GM20431 (cell line): ENCODE results near the gene MAP3K9.

Experiments used
- in situ Hi-C: fragments of 300-500 bp; cut with MseI, MboI; formaldehyde crosslinking; loops from one replicate; pipeline ENCODE4 v1.15.0; 2020; ENCODE audit warnings: low sequenced_read_pairs; ENCODE audit not compliant: unreplicated experiment

Gene MAP3K9

DNA sequence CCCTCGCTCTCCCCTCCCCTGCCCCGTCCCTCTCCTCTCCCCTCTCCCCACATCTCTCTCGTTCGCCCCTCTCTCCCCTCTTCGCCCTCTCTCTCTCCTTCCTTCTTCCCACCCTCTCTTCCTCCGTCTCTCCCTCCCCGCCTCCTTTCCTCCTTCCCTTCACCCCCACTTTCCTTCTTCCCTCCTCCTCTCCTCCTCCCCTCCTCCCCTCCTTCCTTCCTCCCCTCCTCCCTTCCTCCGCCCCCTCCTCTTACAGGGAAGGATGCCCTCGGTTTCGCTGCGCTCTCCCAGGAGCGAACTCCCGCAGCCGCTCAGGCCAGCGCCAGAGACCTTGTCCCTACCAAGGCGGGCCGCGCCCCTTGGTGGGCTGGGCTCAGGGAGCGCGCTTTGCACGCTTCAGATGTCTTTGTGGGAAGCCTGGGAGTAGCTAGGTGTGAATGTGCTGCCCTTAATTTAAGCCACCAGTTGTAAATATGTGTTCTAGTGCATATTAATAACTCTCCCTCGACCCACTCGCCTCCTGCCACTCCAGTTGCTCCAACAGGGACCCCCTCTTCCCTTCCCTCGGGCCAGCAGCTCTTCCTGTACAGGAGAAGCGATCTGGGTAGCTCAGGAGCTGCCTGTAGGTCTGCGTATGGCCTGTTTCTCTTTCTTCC, 13.3 kb upstream of the MAP3K9 start:
- in situ Hi-C loops = loop anchor here (25.0 kb wide), 2 partner anchors 140 to 210 kb away; partner anchors contain the start of gene MED6

DNA sequence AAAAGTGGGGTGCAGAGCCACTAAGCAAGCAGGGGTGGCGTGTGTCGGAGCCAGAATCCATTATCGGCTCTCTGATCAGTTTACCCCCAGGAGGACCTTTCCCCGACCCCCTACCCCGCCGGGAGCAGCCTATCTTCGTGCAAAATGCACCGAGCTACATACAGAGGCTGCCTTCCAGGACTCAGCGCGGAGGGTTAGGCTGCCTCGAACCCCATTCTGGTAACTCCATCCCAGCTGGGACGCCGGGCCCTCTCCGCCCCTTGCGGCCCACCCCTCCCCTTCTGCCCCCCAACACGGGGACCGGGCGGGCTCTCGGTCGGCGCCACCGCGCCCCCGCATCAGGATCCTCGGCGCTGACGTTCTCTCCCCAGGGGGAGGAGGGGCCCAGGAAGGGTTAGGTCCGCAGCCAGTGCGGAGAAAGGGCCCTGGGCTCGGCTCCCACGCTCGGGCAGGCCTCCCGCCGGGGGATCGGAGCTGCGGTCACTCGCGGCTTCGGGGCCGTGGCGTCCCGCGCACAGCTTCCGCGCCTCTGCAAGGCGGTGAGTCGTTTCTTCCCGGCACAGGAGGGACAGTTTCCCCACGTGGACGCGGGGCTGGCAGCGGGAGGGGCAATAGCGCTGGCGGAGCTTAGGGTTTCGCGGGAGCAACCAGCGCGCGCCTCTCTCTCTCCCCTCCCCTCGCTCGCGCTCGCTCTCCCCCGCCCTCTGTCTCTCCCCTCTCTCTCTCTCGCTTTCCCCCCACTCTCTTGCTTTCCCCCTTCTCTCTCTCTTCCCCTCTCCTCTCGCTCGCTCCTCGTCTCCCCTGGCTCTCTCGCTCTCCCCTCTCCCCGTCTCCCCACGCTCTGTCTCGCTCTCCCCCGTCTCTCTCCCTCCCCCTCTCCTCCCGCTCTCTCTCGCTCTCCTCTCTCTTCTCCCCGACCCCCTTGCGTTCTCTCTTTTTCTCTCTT, 12.5 kb upstream of the MAP3K9 start:
- in situ Hi-C loops = loop anchor here (25.0 kb wide), 2 partner anchors 140 to 210 kb away; partner anchors contain the start of gene MED6

DNA sequence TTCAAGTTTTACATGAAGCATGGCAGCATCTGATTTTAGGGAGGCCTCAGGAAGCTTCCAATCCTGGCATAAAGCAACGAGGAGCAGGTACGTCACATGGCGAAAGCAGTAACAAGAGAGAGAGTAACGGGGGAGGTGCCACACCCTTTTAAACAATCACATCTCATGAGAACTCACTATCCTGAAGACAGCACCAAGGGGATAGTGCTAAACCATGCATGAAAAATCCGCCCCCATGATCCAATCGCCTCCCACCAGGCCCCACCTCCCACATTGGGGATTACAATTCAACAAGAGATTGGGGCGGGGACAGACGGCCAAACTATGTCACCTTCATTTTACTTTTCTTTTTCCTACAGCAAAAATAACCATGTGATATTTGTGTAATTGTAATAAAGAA, 7.2 kb upstream of the MAP3K9 start:
- in situ Hi-C loops = loop anchor here (25.0 kb wide), 2 partner anchors 146 to 204 kb away; partner anchors contain the start of gene MED6

DNA sequence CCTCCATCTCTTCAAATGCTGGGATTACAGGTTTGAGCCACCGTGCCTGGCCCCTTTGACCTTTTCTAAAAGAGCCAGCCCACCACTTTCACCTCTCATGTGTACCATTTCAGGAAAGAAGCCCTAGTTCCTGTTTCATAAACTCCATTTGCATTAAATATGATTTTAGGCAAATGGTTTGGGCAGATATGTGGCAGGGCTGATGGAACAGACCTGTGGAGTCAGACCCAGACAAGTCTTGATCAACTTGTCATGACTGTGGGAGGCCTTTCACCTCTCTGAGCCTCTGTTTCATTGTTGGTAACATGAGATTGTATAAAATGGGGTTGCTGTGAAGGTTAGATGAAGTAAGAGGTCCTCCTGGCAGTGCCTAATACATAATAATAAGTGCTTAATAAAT, 5.2 kb upstream of the MAP3K9 start:
- in situ Hi-C loops = loop anchor here (25.0 kb wide), 2 partner anchors 148 to 202 kb away; partner anchors contain the start of gene MED6

DNA sequence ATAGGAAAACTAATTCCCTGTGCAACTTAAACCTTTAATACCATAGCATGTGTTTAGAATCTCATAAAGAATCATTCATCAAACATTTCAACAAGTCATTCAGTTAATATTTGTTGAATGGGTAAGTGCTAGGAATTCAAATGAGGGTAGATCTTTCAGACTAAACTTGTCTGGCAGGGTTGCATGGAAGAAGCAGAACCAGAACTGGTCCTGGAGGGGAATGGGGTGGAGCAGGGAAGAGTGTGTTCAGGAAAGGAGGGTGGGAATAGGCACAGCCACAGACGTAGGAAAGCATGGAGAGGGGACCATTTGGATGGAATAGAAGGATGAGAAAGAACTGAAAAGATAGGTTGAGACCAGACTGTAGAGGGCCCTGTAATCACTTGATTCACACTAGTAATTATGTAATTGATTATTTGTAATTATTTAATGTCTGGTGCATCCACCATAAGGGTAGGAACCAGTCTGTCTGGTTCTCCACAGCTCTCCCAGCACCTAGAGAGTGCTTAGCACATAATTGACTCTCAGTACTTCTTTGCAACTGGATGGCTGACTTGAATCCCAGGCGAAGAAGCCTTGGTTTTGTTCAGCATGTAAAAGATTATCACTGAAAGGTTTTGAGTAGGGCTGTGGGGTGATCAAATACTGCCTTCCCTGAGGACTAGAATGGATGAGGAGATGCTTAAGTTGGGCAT, 3.0 kb upstream of the MAP3K9 start:
- in situ Hi-C loops = loop anchor here (25.0 kb wide), 2 partner anchors 150 to 200 kb away; partner anchors contain the start of gene MED6

DNA sequence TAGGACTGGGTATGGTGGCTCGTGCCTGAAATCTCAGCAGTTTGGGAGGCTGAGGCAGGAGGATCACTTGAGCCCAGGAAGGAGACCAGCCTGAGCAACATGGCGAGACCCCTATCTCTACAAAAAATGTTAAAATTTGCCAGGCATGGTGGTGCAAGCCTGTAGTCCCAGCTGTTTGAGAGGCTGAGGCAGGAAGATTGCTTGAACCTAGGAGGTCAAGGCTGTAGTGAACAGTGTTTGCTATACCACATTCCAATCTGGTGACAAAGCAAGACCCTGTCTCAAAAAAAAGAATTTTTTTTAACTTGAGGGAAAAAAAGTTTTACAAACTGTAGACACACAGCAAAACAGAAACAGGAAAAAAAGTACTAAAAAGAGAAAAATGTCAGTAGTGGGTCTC, 2.3 kb upstream of the MAP3K9 start:
- in situ Hi-C loops = loop anchor here (25.0 kb wide), 2 partner anchors 151 to 199 kb away; partner anchors contain the start of gene MED6

DNA sequence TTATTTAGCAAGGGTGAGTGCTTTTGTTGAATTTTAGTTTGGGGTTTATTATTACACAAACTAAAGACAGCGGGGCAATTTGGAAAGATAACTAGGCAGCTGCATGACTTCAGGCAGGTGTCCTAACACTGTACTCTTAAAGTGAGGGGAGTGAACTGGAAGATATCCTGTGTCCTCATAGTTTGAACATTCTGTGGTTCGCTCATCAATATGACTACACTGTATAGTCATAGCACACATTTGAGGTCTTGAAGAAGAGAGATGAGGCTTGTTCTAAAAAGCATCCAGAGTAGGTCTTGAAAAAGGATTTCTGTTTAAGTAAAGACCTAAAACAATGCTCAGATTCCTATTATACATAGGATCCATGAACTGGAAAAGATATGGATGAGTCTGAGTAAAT, 1.7 kb upstream of the MAP3K9 start:
- in situ Hi-C loops = loop anchor here (25.0 kb wide), 2 partner anchors 151 to 199 kb away; partner anchors contain the start of gene MED6

DNA sequence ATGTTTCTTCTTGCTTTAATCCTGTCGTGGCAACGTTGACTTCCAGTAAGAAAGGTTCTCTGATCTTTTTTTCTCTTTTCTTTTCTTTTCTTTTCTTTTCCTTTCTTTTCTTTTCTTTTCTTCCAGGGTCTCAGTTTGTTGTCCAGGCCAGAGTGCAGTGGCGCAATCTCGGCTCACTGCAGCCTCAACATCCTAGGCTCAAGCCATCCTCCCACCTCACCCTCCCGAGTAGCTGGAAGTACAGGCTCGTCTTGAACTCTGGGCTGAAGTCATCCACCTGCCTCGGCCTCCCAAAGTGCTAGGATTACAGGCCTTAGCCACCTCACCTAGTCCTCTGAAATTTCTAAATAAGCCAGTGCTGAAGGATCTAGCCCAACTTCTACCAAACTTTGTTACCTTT, 1.3 kb upstream of the MAP3K9 start:
- in situ Hi-C loops = loop anchor here (25.0 kb wide), 2 partner anchors 152 to 198 kb away; partner anchors contain the start of gene MED6

DNA sequence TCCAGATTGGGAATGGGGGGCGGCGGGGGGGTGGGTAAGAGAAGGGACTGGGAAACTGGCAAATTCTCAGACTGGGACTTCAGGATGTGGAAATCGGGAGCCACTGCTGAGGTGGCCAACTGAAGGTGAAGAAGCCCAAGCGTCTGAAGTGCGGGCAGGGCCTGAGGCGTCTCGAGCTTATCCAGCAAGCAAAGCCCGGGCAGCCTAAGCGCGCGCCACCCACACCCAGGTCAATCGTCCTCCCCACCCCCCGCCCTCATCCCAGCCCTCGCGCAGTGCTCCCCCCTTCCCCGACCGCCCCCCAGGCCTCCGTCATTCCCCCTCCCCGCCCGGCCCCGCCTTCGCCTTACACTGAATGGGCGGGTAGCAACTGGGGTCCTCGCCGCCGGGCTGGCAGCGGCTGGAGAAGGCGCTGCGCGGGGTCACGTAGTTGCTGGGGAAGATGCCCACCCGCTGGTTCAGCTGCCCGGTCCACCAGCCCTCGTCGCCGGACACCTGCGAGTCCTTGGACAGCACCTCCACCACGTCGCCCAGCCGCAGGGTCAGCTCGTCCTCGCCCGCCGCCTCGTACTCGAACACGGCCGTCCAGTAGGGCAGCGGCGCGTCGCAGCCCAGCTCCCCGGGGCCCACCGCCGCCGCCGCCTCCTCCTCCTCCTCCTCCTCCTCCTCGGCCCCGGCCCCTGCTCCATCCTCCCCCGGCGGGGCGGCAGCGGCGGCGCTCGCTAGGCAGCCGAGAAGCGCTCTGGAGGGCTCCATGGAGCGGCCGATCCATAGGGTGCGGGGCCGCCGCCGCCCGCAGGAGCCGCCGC, 693 bp downstream of the MAP3K9 start:
- in situ Hi-C loops = loop anchor here (25.0 kb wide), 2 partner anchors 154 to 196 kb away; partner anchors contain the start of gene MED6

DNA sequence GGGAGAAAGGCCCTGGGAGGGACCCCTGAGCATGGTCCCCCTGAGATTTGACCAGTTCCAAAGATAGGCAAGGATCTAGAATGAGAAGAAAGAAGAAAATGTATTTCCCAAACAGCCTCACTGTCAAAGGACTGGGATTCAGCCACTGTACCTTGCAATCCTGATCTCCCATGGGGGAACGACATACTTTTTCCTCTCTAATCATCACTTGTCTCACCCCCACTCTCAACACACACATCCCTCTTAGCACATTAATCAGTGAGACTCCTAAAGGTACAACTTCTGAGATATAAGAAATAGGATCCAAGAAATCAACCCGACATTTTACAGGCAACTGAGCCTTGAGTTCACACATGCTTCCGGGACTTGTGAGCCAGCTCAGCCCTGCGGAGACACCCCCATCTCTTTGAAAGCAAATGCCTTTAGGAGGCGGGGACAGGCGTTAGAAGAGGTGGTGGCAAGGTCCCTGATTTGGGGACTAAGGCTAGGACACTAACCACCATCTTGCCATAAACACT, 1.4 kb downstream of the MAP3K9 start:
- in situ Hi-C loops = loop anchor here (25.0 kb wide), 2 partner anchors 154 to 196 kb away; partner anchors contain the start of gene MED6

DNA sequence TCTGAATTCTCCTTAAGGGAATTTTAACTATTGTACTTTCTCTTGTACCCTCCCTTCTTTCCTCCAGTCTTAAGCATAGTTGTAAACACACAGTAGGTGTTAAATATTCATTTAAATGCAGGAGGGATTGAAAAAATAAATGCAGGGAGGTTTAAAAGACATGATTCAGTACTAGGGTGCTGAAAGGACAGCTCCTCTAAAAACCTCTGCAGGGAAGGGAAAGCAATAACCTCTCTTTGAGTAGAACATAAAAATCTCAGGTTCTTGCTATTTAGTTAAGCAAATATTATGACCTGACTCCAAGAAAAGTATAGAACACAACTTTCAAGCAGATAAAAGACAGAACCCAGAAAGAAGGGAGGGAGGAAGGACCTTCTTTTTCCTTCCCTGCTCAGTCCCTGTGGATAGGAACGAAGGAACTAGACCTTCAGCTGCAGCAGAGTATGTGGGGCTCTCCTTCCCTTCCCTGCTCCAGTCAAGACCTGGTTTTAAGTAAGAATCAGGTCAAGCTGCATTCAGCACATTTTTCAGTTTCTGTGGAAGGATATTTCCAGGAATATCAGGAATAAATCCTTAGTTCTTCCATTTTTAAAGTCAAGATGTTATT, 4.7 kb downstream of the MAP3K9 start:
- in situ Hi-C loops = loop anchor here (25.0 kb wide), 2 partner anchors 158 to 192 kb away; partner anchors contain the start of gene MED6

DNA sequence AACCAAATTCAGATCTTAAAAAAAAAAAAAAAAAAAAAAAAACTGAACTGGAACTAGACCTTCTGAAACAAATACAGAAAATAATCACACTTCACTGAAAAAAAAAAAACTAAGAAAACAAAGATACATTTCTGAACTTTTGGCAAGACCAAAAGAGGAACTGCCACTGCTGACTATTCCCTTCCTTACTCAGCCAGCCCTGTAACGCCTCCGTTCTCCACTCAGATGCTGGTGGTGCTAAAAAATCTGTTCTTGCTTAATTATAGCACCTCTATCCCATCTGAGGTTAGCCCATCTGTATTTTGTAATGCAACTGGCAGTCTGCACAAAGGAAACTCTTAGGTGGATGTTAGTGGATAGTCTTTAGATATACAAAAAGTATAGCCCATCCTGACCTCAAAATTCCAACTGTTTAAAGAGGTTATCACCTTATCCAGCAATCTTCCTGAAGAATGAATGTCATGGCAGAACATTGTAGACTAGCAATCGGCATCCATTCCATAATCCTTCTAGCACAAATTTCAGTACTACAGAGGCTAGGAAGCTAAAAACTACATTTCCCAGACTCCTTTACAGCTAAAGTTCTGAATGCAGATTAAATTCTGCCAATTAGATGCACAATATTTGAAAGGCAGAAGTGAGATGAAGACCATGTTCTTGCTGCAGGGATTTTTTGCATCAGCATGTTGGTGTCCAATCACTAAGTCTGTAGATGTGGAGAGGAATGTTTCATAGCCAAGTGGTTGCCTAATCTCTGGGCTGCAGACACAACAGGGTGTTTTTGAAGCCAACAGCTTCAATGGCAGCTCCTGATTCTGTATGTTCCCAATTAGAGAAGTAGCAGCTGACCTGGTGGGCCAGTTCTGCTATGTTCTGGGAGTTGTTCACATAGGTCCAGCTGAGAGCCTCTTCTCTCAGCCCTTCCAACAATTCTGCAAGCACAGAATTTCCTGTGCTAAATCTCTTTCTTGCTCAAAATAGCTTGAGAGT, 5.7 kb downstream of the MAP3K9 start:
- in situ Hi-C loops = loop anchor here (25.0 kb wide), 2 partner anchors 159 to 191 kb away; partner anchors contain the start of gene MED6

DNA sequence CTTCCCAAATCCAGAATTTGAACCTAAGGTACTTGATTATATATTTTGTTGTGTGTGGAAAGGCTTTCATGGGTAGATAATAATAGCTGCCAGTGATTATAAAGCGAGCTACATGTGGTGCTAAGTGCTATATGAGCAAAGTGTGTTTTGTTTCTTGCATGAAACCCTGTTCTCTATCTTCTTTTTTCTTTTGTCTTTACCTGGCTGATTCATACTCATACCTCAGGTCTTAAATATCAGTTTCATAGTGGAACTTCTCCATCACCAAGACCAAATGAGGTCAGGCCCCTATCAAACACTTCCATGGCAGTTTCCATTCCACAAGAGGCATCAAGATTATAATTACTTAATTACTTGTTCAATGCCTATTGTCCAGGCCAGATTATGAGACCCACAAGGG, 6.9 kb downstream of the MAP3K9 start:
- in situ Hi-C loops = loop anchor here (25.0 kb wide), 2 partner anchors 160 to 190 kb away; partner anchors contain the start of gene MED6

DNA sequence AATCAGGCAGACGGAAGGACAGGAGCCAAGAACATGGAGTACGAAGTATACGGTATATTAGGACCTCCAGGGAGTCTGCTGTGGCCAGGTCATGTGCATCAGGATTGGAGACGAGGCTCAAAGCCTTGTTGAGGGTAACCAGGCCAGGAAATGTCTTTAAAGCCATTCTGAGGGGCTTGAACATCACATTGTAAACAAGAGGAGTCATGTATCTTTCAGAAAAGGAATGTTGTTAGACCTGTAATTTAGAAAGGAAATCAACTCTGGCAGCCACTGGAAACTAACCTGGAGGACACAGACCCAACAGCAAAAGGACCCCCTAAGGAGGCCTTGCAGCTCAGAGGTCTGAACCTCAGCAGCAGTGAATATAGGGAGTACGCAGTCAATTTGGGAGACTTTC, 7.5 kb downstream of the MAP3K9 start:
- in situ Hi-C loops = loop anchor here (25.0 kb wide), 2 partner anchors 160 to 190 kb away; partner anchors contain the start of gene MED6

DNA sequence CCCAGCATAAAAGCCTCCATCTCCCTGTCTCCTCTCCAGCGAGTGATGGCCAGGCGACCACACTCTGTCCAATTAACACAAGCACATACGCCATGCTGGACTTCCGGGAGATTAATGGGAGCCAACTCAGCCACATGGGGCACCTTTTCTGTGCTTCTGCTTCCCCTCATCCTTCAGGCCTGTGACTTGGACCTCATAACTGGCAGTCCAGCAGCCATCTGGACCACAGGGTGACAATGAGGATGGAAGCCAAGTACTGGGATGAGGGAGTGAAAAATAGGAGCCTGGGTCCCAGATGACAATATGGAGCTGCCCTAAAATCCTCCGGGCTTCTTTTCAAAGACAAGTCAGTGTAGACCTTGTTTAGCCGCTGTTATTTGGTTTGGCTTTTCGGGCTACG, 12.8 kb downstream of the MAP3K9 start:
- in situ Hi-C loops = no loop called here

DNA sequence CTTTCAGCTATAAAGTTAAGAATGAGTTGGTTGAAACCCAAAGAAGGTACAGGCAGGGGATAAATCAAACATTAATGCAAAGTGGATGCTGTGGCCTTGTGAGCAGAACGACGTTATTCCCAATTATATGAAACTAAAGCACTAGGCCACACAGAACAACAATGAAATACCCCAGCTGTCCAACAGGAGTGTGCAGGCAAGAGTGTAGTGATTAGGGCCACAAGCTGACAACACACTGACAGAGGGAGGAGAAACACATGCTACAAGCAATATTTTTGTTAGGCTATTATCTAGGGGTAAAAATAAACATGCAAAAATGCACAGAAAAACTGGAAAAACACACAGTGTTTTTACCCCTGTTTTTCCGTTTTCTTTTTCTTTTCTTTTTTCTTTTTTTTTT, 15.0 kb downstream of the MAP3K9 start:
- in situ Hi-C loops = no loop called here

DNA sequence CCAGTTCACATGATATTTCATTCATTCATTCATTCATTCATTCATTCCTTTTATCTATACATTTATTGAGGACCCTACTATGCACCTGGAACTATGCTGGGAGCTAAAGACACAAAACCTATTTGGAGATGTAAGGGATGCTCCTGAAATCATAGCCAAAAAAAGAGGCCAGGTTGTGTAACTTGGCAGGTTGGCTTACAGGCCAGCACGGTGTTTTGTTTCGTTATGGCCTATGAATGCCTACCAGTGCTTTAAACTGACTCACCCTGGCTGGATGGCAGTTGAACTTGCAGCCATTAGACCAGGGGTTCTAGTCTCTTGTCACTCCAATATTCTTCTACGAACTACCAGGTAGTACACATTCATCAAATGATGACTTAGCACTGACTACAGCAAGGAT, 15.7 kb downstream of the MAP3K9 start:
- in situ Hi-C loops = no loop called here
